ENCODE data around the gene COL4A5.
"Not testable (repeated sequence)": the region's sequence is repeated elsewhere in the genome, so short reads cannot be mapped to it uniquely, and the experiment has no call there.

The COL4A5 gene

DNA sequence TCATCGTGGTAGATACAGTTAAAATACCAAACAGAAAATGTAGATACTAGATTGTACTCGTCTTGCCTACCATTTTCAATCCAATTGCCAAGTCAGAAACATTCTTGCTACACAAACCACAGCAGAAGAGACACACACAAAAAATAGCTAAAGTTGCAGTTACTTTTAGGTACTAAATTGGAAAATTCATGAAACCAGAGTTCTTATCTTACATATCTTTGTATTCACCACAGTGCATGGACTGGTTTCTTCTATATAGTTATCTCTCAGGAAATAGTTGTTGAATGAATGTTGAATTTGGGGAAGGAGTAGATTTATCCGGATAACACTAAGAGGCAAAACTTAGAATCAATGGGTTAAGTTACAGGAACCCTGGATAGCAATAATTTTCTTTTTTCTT, 14.2 kb downstream of the COL4A5 start:
- no peak overlapping the region for H3K4me3 ChIP-seq (ENCODE audit: low read depth, low read length)

DNA sequence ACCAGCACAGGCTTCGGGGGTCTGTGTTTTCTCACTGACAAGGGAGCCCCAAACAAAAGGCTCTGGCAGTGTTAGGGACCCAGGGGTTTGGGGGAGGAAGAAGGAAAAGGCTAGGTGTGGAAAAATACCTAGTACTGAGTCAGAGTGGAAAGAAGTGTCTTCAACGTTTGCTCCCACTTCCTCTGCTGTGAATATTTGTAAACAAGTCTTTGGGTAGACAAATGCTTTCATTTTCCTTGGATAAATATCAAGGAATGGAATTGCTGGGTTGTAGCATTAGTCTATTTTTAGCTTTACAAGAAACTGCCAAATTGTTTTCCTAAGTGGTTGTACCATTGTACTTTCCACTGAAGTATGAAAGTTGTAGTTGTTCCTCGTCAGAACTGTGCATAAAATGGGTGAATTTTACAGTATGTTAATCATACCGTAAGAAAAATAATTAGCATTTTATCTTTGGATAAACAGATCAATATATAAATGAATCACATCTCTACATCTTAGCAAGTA, 17.4 kb downstream of the COL4A5 start:
- no peak overlapping the region for H3K4me3 ChIP-seq (ENCODE audit: low read depth, low read length)

DNA sequence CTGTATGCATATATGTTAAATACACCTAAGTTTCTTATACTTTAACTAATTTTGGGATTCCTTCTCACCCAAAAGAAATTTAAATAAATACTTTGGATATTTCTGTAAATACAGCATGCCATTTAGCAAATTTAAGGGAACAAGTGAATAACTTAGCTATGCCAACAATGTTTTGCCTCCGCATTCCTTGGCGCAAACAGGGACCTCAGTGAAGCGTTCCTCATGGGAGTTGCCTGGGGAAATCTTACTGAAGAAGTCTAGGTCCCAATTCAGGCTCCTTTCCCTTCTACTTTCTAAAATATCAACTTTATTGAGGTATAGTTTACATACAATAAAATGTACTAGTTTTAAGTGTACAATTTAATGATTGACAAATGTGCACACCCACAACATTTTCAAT, 25.0 kb downstream of the COL4A5 start:
- H3K4me3 ChIP-seq (ENCODE audit: low read depth, low read length) = no peak overlapping the region

DNA sequence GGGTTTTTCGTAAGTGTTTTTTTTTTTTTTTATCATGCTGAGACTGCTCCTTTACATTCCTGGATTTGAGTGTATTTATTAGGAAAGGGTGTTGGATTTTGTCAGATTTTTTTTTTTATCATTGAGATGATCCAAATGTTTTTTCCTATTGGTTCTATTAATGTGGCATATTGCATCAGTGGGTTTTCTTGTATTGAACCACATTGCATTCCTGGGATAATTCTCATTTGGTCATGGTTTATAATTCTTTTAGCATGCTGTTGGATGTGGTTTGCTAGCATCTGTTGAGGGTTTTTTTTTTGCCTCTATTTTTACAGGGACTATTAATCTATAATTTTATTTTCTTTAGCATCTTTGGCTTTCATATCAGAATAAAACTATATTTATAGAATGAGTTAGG, 28.8 kb downstream of the COL4A5 start:
- no peak overlapping the region for H3K4me3 ChIP-seq (ENCODE audit: low read depth, low read length)

DNA sequence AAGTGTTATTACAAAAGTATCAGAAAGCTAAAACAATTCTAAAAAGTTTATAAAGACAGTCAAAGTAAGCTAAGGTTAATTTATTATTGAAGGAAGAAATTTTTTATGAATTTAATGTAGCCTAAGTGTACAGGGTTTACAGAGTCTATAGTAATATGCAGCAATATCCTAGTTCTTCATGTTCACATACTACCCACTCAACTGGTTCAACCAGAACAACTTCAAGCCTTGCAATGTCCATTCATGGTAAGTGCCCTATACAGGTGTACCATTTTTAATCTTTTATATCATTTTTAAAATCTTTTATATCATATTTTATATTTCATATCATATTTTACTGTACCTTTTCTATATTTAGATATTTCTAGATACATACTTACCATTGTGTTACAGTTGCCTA, 34.3 kb downstream of the COL4A5 start:
- H3K4me3 ChIP-seq (ENCODE audit: low read depth, low read length) = no peak overlapping the region

DNA sequence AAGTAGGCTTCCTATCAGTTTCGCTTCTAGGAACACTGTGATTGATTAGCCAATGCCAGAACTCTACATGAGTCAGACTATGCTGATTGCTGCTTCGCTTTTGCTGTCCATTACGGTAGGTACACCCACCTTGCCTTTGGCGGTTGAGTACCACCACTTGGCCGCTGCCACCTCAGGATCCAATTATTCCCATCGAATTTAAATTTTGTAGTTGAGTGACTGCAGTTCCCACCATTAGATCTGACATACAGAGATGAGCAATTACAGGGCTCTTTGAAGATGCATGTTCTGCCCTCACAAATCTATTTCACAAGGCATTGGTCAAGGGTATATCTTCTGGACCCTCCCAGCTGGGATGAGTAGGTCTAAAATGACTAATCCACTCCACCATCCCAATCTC, 41.9 kb downstream of the COL4A5 start:
- not testable (repeated sequence) for H3K4me3 ChIP-seq (ENCODE audit: low read depth, low read length)

DNA sequence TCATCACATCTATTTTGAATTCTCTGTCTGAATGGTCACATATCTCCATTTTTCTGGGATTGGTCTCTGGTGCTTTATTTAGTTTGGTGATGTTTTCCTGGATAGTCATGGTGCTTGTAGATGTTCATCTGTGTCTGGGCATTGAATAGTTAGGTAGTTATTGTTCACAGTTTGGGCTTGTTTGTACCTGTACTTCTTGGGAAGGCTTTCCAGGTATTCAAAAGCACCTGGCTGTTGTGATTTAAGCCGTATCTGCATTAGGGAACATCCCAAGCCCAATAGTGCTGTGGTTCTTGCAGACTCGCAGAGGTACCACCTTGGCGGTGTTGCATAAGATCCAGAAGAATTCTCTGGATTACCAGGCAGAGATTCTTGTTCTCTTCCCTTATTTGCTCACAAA, 44.6 kb downstream of the COL4A5 start:
- H3K4me3 ChIP-seq (ENCODE audit: low read depth, low read length) = no peak overlapping the region

DNA sequence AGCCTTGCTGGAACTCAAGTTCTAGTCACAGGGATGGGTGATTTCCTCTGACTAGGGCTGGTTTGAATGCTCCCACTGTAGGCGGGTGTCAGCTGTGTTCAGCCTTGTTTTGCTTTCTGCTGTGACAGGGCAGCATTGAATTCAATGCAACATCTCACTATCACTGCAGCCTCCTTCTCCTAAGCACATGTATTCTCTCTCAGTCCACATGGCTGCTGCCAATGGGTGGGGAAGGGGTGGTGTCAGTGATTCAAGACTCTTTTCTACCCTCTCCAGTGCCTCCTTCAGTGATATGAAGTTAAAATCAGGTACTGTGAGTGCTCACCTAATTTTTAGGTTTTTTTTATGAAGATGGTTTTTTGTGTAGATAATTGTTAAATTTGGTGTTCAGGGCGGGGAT, 46.3 kb downstream of the COL4A5 start:
- no peak overlapping the region for H3K4me3 ChIP-seq (ENCODE audit: low read depth, low read length)

DNA sequence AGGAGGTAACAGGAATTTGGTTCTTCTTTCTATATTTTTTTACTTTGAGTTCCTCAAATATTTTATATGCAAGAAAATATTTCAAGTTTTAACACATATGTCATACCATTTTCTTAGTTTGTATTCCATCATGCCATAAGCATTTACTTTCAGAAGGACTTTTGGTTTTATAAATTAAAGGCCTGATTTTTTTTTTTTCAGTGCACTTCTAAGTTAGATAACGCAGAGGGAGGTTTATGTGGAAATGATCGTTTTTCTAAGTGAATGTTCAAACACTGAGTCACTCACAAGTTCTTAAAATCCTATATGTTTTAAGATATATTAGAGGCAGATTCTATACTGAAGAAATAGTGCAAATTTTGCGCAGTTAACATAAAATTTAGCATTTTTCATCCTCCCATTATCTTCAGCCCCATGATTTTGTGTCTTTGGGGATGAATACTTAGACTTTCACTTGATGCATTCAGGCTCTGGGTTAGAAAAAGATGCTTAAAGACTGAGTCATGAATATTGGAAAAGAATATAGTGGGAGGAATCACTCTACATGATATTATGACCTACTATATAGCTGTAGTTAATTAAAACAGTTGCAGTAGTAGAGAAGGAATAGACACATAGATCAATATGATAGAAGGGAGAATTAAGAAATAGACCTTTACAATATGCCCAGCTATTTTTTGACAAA, 54.9 kb downstream of the COL4A5 start:
- no peak overlapping the region for H3K4me3 ChIP-seq (ENCODE audit: low read depth, low read length)

DNA sequence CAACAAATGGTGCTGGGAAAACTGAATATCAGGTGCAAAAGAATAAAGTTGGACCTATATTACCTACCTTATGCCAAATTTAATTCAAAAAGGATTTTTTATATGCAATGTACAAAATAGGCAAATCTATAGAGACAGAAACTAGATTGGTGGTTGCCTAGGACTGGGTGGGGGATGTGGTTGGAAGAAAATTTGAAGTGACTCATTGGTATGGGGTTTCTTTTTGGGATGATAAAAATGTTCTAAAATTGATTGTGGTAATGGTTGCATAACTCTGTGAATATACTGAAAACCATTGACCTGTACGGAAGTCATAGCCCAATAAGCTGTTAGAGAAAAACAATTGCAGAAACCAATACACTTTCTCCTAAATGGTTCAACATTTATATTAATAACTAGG, 72.1 kb downstream of the COL4A5 start:
- no peak overlapping the region for H3K4me3 ChIP-seq (ENCODE audit: low read depth, low read length)

DNA sequence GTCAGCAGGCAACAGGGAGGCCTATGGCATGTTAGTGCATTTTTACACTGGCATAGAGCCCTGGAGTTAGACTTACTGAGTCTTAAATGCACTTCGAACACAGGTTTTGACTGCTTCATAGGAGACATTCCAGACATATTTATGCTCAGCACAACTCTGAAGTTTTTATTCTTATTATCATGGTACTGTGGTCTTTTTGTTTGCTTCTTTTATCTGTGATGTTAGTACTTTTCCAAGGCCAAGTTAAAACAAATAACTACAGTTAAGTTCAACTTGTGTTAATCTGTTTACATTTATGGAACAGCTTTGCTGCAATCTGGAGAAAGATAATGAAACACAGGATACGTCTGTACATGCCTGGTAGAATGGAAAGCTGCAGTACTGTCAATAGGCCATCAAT, 76.5 kb downstream of the COL4A5 start:
- no peak overlapping the region for H3K4me3 ChIP-seq (ENCODE audit: low read depth, low read length)

DNA sequence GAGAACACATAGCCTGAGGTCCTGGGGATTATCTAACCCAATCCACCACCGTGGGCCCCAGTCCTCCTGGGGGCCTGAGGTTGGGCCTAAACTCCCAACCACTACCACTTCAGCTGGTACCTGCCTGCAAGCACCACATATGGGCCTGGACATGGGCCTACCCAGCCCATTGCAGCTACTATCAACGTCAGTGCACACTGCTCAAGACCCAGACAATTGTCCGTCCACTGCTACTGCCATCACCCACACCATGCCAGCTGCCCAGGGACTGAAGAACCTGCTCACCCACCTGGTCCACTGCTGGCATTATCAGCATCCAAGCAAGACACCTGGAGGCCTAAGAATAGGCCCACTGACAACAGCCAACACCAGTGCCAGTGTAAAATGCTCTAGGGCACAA, 88.1 kb downstream of the COL4A5 start:
- no peak overlapping the region for H3K4me3 ChIP-seq (ENCODE audit: low read depth, low read length)

DNA sequence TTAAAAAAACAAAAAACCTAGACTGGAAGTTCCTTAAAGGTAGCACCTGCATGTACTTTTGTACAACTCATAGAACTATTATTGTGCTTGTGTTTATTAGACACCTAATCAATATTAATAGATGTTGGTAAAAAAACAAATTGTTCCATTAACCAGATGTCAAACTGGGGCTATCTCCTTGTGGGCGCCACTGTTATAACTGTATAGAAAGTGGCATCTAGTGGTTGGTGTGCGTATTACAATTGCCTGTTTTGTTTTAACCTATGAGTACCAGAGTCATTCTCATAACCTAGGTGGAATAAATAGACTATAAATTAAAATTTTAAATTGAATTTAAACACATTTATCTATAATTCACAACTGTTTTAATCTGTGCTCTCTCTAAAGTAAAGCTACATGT, 97.4 kb downstream of the COL4A5 start:
- no peak overlapping the region for H3K4me3 ChIP-seq (ENCODE audit: low read depth, low read length)

DNA sequence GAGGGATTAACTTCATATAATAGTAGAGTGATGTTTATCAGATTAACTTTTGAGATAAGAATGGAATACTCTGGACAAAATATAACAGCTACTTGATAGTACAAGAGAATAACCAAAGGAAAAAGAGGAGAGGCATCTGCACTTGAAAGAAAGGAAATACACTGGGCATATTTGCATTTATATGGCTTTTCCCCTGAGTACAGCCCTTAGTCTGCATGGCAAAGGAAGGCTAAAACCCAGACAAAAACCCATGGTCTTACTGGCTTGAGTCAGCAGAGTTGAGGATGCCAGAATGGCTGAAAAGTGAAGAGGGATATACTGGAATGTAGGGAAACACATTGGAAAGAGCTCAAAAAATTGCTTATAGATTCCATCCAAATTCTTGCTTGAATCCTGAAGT, 101.6 kb downstream of the COL4A5 start:
- no peak overlapping the region for H3K4me3 ChIP-seq (ENCODE audit: low read depth, low read length)

DNA sequence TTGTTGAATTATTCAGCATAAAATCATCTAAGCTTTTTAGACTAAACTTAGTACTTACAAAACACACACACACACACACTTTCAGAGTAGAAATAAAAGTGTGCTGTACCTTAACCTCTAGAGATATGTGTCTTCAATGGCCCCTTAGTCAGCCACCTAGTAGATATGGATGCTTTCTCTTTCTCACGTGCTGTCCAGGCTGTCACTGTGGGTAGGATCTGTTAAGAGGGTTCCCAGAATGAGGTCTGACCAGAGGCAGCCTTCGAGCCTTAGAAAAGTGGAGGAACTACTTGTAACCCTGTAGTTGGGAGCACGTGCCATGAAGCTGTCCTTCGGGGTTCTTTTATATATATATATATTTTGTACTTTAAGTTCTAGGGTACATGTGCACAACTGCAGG, 117.9 kb downstream of the COL4A5 start:
- no peak overlapping the region for H3K4me3 ChIP-seq (ENCODE audit: low read depth, low read length)

DNA sequence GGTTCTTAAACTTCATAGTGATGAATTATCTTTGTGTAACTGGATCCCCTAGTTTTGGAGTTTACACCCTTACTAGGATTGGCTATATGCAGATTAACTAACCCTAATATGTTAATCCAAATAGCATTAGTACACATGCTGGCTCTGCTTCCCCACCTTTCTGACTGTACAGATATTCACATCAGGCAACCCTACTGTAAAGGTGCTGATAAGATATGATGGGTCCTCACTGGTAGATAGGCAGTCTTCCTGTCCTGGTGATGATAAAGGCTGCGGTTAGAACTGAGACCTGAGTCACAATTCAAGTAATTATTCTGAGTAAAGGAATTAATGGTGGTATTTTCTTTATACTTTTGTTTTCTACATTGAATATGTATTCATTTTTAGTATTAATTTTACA, 118.6 kb downstream of the COL4A5 start:
- H3K4me3 ChIP-seq (ENCODE audit: low read depth, low read length) = no peak overlapping the region

DNA sequence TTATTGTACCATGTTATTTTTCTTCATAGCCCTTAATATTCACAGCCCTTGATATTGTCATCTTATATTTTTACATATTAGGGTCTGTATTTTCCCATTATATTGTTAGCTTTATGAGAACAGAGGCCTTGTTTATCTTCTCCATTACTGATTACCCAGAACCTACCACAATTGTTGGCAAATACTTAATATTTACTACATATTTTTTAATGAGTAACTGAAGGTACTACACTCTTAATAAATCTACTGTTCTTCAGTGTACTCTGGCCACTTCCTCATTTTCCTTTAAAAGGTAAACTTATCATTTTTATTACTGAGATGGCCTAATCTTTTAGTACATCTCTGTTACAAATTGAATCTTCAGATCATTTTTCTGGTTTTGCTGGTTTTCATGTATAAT, 133.5 kb downstream of the COL4A5 start:
- H3K4me3 ChIP-seq (ENCODE audit: low read depth, low read length) = no peak overlapping the region

DNA sequence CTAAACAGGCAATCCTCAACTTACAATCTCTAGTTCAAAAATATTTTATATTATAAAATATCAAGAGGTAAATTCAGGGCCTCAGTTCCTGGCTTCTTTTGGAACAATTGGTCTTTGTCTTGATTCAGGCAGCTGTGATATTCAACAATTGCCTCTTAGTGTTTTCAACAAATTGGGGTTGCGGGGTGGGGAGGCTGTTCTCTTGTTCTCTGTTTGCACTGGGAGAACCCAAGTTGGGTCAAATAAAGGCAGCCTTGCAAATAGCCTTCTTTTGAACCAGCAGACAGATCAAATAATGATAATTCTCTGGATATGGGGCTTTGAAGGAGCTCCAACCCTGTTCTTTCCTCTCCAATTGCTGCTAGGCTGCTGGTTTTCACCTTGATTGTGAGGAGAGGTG, 142.5 kb downstream of the COL4A5 start:
- no peak overlapping the region for H3K4me3 ChIP-seq (ENCODE audit: low read depth, low read length)

DNA sequence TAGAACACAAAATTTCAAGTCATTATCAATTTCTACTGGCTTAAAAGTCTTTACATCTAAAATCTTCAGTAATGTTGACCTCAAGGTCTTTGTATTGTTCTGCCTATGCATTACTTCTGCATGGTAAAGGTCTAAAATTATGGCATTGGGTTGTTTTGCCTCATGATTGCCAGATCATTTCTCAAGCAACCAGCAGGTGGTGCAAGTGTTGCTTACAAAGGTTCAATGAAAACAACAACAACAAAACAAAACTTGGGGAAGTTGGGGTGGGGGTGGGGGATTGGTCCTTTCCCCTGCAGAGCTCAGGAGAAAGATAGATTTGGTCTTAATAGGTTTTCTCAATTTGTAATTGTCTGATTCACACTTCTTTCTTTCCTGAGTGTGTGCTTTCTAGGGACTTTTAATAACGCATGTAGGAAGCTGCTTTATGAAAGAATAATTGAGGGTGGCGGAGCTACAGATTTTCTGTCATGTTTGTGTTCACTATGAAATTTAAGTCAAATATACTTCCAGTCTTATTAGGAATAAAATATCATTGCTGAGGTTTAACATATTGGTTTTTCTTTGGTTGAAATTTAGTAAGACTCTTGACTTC, 145.1 kb downstream of the COL4A5 start:
- H3K4me3 ChIP-seq (ENCODE audit: low read depth, low read length) = no peak overlapping the region

DNA sequence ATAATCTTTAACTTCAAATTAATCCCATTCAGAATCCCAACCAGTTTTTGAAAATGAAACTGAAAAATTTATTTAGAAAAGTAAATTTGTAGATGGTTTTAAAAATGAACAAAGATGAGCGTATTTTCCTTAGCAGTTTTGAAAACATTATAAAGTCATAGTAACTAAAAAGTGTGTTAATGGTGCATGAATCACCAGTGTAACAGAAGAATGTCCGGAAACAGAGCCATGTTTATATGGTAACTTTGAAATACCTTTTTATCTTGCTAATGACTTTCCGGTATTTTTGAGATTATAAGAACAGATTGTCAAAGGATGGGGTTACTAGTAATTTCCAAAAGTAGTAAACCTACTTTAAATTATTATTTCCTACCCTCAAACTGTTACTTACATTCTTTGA, 150.9 kb downstream of the COL4A5 start:
- no peak overlapping the region for H3K4me3 ChIP-seq (ENCODE audit: low read depth, low read length)

DNA sequence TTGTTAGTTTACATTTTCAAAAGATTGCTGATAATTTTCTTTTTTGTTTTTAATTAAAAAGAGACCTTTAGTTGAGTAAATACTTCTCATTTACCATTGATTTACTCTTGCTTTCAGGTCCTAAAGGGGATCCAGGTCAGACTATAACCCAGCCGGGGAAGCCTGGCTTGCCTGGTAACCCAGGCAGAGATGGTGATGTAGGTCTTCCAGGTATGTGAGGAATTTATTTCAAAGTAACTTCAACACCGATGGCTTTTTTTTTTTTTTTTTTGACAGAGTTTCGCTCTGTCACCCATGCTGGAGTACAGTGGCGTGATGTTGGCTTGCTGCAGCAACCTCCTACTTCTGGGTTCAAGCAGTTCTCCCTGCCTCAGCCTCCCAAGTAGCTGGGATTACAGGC, 161.6 kb downstream of the COL4A5 start:
- no peak overlapping the region for H3K4me3 ChIP-seq (ENCODE audit: low read depth, low read length)

DNA sequence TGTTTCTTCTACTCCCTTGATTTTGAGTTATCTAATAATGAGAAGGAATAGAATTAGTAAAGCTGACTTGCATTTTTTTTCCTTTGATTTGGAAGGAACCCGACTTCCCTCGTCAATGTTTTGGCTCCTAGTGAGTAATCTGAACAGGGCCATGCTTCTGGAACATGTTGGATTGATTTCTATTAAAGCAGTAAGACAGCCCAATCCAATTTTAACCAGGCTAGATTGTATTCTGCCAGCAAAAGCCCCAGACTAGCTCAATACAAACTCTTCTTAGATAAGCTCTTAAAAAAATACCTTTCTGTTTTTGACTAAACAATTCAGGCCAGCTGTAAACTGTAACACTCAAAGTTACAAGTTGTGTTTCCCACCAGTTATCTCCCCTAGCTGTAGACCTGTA, 170.5 kb downstream of the COL4A5 start:
- H3K4me3 ChIP-seq (ENCODE audit: low read depth, low read length) = no peak overlapping the region

DNA sequence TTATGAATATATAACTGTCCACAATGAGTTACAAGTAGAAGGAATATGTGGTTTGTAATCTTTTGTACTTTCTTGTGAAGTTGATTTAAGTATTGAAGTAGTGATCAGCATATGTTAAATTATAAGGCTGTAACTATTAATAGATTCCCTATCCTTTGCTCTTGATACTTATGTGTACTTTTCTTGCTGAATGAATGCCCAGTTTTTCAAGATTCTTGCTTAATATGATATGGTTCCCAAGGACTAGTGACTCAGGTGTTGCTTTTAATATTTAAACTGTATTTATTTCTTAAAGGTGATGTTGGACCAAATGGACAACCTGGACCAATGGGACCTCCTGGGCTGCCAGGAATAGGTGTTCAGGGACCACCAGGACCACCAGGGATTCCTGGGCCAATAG, 175.0 kb downstream of the COL4A5 start:
- no peak overlapping the region for H3K4me3 ChIP-seq (ENCODE audit: low read depth, low read length)
